ENCODE results near the gene HPD.
"Not testable (repeated sequence)": the region's sequence is repeated elsewhere in the genome, so short reads cannot be mapped to it uniquely, and the experiment has no call there.

Gene HPD

DNA sequence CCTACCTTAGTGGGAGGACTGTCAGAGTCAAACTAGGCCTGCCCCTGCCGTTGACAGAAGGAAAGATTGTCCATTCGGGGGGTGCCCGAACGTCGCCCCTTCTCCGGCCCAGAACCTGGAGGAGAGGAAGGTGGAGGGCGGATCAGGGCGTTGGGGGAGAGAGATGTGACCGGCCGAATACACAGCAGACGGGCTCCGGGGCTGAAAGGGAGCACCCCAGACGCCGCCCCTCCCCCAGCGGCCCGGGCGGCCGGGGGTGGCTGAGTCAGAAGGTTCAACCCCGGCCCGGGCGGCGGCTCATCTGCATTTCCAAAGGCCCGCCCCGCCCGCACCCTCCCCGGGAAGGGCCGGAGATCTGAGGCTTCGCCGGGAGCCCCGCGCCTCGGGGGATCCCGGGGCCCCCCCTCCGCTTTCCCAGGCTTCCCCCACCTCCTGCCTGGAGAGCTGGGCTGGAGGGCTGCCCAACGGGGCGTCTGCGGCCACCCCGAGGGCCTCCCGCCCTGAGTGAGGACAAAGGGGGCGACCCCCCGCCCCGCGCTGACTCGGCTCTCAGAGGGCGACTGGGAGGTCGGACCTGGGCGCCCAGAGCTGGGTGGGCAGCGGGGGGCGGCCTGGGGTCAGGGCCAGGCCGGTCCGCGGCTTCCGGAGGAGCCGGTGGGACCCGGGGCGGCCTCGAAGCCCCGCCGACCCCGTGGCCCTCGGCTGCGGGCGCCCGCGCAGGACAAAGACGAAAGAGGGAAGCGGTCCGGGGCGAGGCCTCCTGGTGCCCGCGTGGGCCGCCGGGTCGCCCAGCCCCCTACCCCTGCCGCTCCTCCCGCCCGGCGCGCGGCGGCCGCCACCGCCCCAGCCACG, 58.6 kb downstream of the HPD start:
- DNase-seq (ENCODE audit: low spot score), result peak; percentile 57

- DNase-seq (ENCODE audit: low spot score), result peak; percentile 68
Measured at GRCh38 chr12:121799156-121799841, 59.4 kb downstream of the HPD start.

DNA sequence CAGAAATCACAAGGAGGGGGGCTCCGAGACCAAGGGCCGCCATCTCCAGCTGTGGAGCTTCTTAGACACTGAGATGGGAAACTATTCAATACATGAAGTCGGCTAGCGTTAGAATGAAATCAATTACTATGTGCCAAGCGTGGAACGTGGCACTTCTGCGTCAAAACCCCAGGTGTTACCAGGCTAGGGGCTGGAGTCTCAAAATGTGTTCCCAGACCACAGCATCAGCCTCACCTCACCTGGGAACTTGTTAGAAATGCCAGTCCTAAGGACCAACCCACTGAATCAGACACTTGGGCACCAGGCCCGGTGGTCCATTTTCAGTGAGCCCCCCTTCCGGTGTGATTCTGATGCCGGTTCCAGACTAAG, 59.9 kb downstream of the HPD start:
- DNase-seq (ENCODE audit: low spot score), result no peak

DNA sequence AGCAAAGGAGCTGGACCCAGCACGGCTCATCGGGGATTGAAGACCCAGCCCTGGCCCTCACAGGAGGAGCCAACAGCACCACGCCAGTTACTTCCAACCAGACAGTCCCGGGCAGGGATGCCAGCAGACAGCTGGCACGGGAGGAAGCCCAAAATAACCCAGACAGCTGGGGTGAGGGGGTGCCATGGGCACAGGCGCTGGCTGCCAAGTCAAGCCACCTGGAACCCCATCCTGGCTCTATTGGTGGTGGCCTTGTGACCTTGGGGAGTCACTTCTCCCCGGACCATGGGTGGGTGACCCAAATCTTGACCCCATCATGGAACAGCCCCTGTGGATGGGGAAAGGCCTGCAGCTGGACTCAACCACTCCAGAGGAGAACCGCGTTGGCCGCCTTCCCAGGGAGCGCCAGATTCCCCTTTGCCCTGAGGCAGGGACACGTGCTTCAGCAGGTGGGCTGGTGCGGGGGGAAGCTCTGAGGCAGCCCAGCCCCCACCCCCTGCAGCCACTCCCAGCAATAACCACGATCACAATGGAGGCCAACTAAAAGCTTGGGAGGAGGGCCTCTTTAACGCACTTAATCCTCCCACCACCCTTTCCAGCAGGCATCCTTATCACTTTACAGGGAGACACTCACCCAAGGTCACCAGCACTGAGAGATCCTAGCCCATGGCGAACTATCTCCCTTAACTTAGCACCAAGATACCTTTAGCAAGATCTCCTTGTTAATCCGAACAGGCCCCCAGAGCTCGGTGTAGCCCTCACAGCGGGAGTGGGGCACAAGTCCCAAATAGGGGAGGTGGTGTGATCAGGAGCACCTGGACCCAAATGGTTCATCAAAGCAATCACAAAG, 60.5 kb downstream of the HPD start:
- no peak for DNase-seq (ENCODE audit: low spot score)

DNA sequence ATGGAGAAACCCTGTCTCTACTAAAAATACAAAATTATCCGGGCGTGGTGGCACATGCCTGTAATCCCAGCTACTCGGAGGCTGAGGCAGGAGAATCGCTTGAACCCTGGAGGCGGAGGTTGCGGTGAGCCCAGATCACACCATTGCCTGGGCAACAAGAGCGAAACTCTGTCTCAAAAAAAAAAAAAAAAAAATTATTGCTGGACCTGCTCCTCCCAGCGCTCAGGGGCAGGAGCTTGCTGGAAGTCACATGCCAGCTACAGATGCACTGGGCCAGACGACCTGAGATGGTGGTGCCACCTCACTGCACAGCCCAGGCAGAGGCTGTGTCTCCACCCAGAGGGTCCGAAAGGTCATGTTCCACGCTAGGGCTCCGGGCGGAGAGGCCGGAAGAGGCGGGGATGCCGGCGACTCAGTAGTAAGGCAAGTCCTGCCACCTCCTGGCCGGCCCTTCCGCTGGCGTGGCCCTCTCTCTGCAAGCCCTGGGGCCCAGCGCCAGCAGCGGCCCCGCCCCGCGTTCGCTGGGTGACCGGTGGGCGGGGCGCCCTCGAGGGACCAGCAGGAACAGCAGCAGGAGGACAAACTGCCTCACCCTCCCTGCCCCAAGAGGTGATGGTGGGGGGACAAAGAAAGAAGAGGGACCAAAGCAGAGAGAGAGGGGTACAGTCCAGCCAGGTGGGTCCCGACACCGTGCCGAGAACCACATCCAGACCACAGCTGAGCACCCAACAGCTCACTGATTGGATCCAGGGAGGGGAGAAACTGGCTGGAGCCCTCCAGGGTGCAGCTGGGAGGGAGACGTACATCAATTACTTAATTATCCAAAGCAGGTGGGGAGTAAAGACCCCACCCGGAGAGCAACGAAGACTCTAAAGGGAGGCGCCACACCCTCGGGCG, 61.6 kb downstream of the HPD start:
- peak; percentile 91 for DNase-seq (ENCODE audit: low spot score)

GRCh38 chr12:121795034-121795968, 63.4 kb downstream of the HPD start:
- DNase-seq (ENCODE audit: low spot score), result peak; percentile 84

DNA sequence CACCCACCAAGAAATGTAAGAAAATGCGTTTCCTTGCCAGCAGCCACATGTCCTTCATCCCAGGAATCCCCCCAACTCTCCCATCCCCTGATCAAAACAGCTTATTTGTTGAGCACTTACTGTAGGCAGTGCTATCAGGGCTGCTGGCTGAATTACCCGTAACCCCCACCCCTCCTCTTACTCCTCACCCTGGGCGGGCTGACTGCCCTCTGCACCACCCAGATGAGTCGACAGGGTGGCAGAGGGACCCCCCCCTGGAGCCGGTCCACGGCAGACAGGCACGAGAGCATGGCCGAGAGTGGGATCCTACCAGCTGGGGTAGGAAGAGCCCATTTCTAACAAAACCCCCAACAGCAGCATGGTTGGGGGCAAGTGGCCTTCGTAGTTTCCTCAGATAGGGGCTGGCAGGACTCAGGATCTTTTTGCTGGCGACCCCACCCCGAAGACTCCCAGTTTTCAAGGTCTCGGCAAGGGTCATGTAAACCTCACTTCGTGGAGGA, 64.1 kb downstream of the HPD start:
- no peak for DNase-seq (ENCODE audit: low spot score)

GRCh38 chr12:121793838-121794533, 64.7 kb downstream of the HPD start:
- peak; percentile 84 for DNase-seq (ENCODE audit: low spot score)

DNA sequence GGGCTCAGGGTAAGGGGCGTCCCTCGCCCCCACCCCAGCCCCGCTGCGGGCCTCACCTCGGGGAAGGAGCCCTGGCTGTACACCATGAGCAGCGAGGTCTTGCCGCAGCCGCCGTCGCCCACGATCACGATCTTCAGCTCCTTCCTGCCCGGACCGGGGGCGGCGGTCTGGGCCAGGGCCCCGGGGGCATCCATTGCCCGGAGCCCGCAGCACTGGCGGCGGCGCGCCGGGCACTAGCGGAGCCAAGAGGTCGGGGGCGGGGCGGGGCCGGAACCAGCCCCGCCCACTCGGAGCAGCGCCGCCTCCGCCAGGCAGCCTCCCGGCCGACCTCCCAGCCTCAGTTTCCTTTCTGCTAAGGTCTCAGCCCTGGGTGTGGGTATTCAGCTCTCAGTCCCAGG, 65.2 kb downstream of the HPD start, which contains the start of gene RHOF:
Gene RHOF (minus strand): TSS at position 249 of the 398 bp plus-strand sequence. CDS start 55 bp downstream, at position 194.
- no peak for DNase-seq (ENCODE audit: low spot score)

- DNase-seq (ENCODE audit: low spot score), result no peak
Measured at GRCh38 chr12:121792607-121793439, 65.8 kb downstream of the HPD start.

DNA sequence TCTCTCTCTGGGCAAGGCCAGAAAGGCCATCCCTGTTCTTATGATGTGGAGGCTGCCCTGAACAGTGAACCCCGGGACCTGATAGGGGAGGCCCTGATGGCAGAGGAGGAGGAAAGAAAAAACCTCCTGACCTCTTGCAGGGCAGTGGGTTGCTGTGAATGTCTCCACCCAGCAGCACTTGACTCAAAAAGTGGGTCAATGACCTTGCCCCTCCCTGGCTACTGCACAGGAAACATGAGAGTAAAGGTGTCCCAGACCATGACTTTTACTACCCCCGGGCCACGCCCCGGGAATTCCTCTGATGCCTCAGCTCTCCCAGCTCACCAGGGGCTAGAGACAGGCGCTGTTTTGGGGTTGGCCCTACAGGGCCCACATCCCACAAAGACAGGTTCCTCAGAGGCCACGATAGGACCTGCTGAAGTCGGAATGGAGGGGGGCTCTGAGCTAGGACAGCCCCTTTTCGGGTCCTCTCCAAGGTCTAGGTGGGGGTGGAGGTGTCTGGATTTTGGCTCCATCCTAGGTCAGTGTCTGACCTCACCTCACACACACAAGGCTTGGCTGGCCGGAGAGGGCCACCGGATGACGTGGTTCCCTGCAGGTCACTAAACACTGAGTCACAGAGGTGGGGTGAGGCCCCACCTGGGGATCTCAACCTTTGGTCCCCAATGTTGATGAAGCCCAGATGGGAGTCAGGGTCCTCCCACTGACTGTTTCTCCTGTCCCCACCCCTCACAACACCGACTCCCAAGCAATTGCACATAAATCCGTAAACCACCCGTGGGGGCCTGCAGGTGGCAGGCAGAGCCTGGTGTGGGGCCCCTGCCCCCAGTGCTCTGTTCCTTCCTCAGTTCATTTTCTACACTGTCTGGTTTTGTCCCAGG, 66.7 kb downstream of the HPD start:
- DNase-seq (ENCODE audit: low spot score), result no peak

DNA sequence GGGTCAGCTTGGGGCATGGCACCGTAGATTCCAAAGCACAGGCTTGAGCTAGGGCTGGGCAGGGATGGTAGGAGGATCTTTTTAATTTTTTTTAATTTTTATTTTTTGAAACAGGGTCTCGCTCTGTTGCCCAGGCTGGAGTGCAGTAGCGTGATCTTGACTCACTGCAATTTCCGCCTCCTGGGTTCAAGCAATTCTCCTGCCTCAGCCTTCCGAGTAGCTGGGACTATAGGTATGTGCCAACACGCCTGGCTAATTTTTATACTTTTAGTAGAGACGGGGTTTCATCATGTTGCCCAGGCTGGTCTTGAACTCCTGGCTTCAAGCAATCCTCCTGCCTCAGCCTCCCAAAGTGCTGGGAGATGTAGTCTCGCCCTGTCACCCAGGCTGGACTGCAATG, 67.9 kb downstream of the HPD start:
- not testable (repeated sequence) for DNase-seq (ENCODE audit: low spot score)

DNA sequence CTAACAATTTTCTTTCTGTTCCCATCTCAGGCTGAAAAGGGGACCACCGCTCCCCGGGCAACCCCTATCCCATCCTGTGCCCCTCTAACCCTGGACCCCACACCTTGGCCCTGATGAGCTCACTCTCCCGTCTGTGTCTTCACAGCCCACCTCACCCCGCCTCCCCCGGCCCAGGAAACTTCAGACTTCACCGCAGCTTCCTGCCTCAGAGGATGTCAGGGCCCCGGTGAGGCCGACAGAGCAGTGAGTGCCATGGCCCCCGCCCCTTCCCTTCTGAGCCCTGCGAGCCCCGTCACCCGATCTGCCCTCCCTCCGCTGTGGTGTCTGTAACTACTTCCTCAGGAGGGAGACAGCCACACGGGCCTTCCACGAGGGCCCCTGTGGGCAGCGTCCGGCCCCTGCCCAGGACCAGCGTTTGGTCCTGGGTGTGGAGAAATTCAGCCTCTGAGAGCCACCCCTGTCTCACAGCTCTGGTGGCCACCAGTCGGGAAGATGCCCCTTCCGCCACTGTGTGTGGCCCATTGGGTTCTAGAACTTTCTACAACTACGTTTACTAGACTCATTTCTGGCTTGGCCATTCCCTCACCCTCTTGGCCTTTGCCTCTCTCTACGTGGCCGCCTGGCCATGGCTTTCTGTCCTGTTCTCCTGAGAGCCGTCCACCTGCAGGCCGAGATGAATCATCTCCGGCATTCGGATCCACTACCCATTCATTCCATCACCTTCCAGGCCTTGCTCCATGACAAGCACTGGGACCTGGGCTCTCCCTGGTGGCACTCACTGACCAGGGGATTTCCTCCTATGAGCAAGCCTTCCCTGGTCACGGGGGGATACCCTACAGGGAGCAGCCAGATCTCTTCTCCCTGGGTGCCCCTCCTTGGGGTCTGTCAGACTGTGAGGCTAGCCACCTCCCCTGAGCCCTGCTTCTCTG, 68.6 kb downstream of the HPD start:
- DNase-seq (ENCODE audit: low spot score), result no peak

All from COLO829 (cell line).